NB4 (cell line): ENCODE measurements around the gene VEGFA.

ENCODE experiments used
- DNase-seq: peaks from one replicate; pipeline ENCODE4 v3.0.0; 2010; ENCODE audit warnings: low read depth
- H3K4me3 ChIP-seq: one replicate; pipeline ENCODE4 v1.5.1; 2011; ENCODE audit warnings: mild to moderate bottlenecking, low read depth, low read length, moderate library complexity
- CTCF ChIP-seq: IDR thresholded peaks from one replicate; pipeline ENCODE4 v1.5.1; 2012; ENCODE audit warnings: low read depth, low read length
- MAX ChIP-seq: IDR thresholded peaks from 2 replicates; pipeline ENCODE4 v1.6.1; 2011; ENCODE audit warnings: low read depth, low read length
- MYC ChIP-seq: IDR thresholded peaks from 2 replicates; pipeline ENCODE4 v1.6.1; 2011; ENCODE audit warnings: low read depth, low read length
- POLR2A ChIP-seq: IDR thresholded peaks from 2 replicates; pipeline ENCODE4 v1.6.1; 2011; ENCODE audit warnings: mild to moderate bottlenecking; ENCODE audit not compliant: insufficient read length; ENCODE audit errors: extremely low read depth

Gene VEGFA

GRCh38 chr6:43766964-43767461, 3.0 kb upstream of the VEGFA start:
- DNase-seq, result no peak
- no peak for TF ChIP-seq MYC
- TF ChIP-seq MAX, result no peak
- no peak for TF ChIP-seq CTCF
- no peak for TF ChIP-seq POLR2A
- H3K4me3 ChIP-seq, result no peak overlapping the region

- no peak for TF ChIP-seq MAX
- no peak for TF ChIP-seq MYC
- TF ChIP-seq POLR2A, result no peak
- TF ChIP-seq CTCF, result no peak
- DNase-seq, result no peak
- H3K4me3 ChIP-seq, result no peak overlapping the region
Measured at GRCh38 chr6:43767553-43768505, 2.2 kb upstream of the VEGFA start.

GRCh38 chr6:43768506-43768860, 1.5 kb upstream of the VEGFA start:
- no peak for TF ChIP-seq MYC
- TF ChIP-seq MAX, result no peak
- TF ChIP-seq POLR2A, result no peak
- no peak for TF ChIP-seq CTCF
- no peak overlapping the region for H3K4me3 ChIP-seq
- no peak for DNase-seq

GRCh38 chr6:43768983-43769525, 957 bp upstream of the VEGFA start:
- TF ChIP-seq MAX (no peak), MYC (no peak), POLR2A (no peak), CTCF (no peak)
- peak; percentile 30 for DNase-seq
- no peak overlapping the region for H3K4me3 ChIP-seq

- peak overlapping the region; percentile 96 for H3K4me3 ChIP-seq
- DNase-seq, result peak; percentile 86
- TF ChIP-seq MYC, result no peak
- no peak for TF ChIP-seq POLR2A
- TF ChIP-seq MAX, result no peak
- TF ChIP-seq CTCF, result no peak
Measured at GRCh38 chr6:43770372-43771209, 580 bp downstream of the VEGFA start.
